GM23338 (cell line): ENCODE results near the gene UGCG. TPM values are rescaled to one million over a fixed set of nuclear protein-coding genes. Genes with fewer than 3 reads are reported as not detected.

Experiments
- ATAC-seq: fragments of 200-7000 bp; cut with Tn5 transposase; 3 replicates; pipeline ENCODE4 v1.9.1; 2020
- DNase-seq: peaks from one replicate; pipeline ENCODE4 v3.0.0-alpha.2; 2015; ENCODE audit warnings: low spot score
- H2AFZ ChIP-seq: fragments of 200-600 bp; sonication (generic); 2 replicates; pipeline ENCODE4 v1.8.0; 2016; ENCODE audit warnings: antibody characterized with exemption, mild to moderate bottlenecking, moderate library complexity
- H3F3A ChIP-seq: fragments of 200-600 bp; sonication (generic); replicated peaks from 2 replicates; pipeline ENCODE4 v1.8.0; 2017; ENCODE audit warnings: antibody characterized with exemption, mixed run types, low read depth
- H3K27ac ChIP-seq: fragments of 200-600 bp; sonication (generic); 2 replicates; pipeline ENCODE4 v1.6.1; 2016; ENCODE audit warnings: low read depth
- H3K27me3 ChIP-seq: fragments of 200-600 bp; sonication (generic); 2 replicates; pipeline ENCODE4 v1.8.0; 2016; ENCODE audit warnings: mild to moderate bottlenecking, mixed run types, moderate library complexity; ENCODE audit not compliant: insufficient read depth
- H3K36me3 ChIP-seq: fragments of 200-600 bp; sonication (generic); 2 replicates; pipeline ENCODE4 v1.8.0; 2016; ENCODE audit warnings: mild to moderate bottlenecking; ENCODE audit not compliant: insufficient read depth
- H3K4me1 ChIP-seq: fragments of 200-600 bp; sonication (generic); 2 replicates; pipeline ENCODE4 v1.8.0; 2016; ENCODE audit warnings: mild to moderate bottlenecking, moderate library complexity; ENCODE audit not compliant: insufficient read depth
- H3K4me2 ChIP-seq: fragments of 200-600 bp; sonication (generic); 2 replicates; pipeline ENCODE4 v1.7.1; 2017; ENCODE audit warnings: mixed run types
- H3K4me3 ChIP-seq: fragments of 200-600 bp; sonication (generic); 2 replicates; pipeline ENCODE4 v1.6.1; 2016; ENCODE audit warnings: mixed run types
- H3K79me2 ChIP-seq: fragments of 200-600 bp; sonication (generic); replicated peaks from 2 replicates; pipeline ENCODE4 v1.8.0; 2017; ENCODE audit warnings: mild to moderate bottlenecking; ENCODE audit not compliant: insufficient read depth
- H3K9me2 ChIP-seq: fragments of 200-600 bp; sonication (generic); 2 replicates; pipeline ENCODE4 v1.8.0; 2017; ENCODE audit not compliant: insufficient read depth
- H4K20me1 ChIP-seq: fragments of 200-600 bp; sonication (generic); replicated peaks from 2 replicates; pipeline ENCODE4 v1.8.0; 2017; ENCODE audit warnings: mild to moderate bottlenecking; ENCODE audit not compliant: insufficient read depth
- H3K27ac Mint-ChIP-seq: 2 replicates; pipeline ENCODE4 v1.8.0; 2020; ENCODE audit warnings: inconsistent platforms, mild to moderate bottlenecking, moderate library complexity, mixed read lengths
- H3K27me3 Mint-ChIP-seq: 3 replicates; pipeline ENCODE4 v1.8.0; 2022; ENCODE audit warnings: low read depth, mild to moderate bottlenecking, moderate library complexity, mixed read lengths, inconsistent platforms; ENCODE audit not compliant: insufficient read depth, poor library complexity
- H3K36me3 Mint-ChIP-seq: 3 replicates; pipeline ENCODE4 v1.8.0; 2021; ENCODE audit warnings: low read depth, mild to moderate bottlenecking, inconsistent platforms, moderate library complexity, mixed read lengths
- H3K4me1 Mint-ChIP-seq: 3 replicates; pipeline ENCODE4 v1.8.0; 2020; ENCODE audit warnings: mild to moderate bottlenecking, inconsistent platforms, mixed read lengths
- H3K4me3 Mint-ChIP-seq: 3 replicates; pipeline ENCODE4 v1.8.0; 2021; ENCODE audit warnings: moderate library complexity, mild to moderate bottlenecking, inconsistent platforms, mixed read lengths
- H3K9me3 Mint-ChIP-seq: 3 replicates; pipeline ENCODE4 v1.8.0; 2020; ENCODE audit warnings: moderate library complexity, mild to moderate bottlenecking, inconsistent platforms, mixed read lengths
- CREB1 ChIP-seq: fragments of 250-450 bp; sonication (Bioruptor Pico); IDR thresholded peaks from 2 replicates; pipeline ENCODE4 v1.5.0; 2020; ENCODE audit warnings: low read depth, mild to moderate bottlenecking, moderate library complexity
- EZH2 ChIP-seq: fragments of 200-600 bp; sonication (generic); IDR thresholded peaks from one replicate; pipeline ENCODE4 v1.8.0; 2017; ENCODE audit warnings: antibody characterized with exemption, mild to moderate bottlenecking, low read depth; ENCODE audit not compliant: unreplicated experiment
- REST ChIP-seq: IDR thresholded peaks from one replicate; pipeline ENCODE4 v1.6.1; 2018; ENCODE audit warnings: antibody characterized with exemption; ENCODE audit not compliant: unreplicated experiment
- ZNF114 ChIP-seq: fragments of 250-450 bp; sonication (Bioruptor Pico); IDR thresholded peaks from 2 replicates; pipeline ENCODE4 v1.5.0; 2020; ENCODE audit warnings: mild to moderate bottlenecking, moderate library complexity
- polyA plus RNA-seq: library from polyadenylated mRNA; unstranded; fragments of >200 nt; fragmentation: Nextera tagmentation; extraction: Ambion mirVana; gene quantifications from 2 replicates; pipeline ENCODE4 v1.2.1, GENCODE V29; 2016
- total RNA-seq: library from RNA; depleted of rRNA; stranded (reverse); fragments of >200 nt; shearing (Covaris generic); gene quantifications from 2 replicates; pipeline ENCODE4 v1.2.3, GENCODE V29; 2014
- TF ChIP-seq, protein P1 (sequence below): fragments of 250-450 bp; sonication (Bioruptor Pico); IDR thresholded peaks from 2 replicates; pipeline ENCODE4 v1.5.0; 2020; ENCODE audit warnings: mild to moderate bottlenecking, moderate library complexity
- TF ChIP-seq, protein P2 (sequence below), 2 experiments: fragments of 200-600 bp in 1 of 2; sonication (generic) in 1 of 2; conservative IDR thresholded peaks; 2 replicates each; pipeline versions ENCODE4 v1.5.1 to v1.6.1; 2016 to 2017; ENCODE audit warnings: antibody characterized with exemption in 2 of 2, low read depth in 2 of 2, mild to moderate bottlenecking in 2 of 2, moderate library complexity in 1 of 2

The UGCG gene
- total and polyA plus RNA-seq, 2 experiments from 2014 or later, result 30.4 to 44.9 TPM

DNA sequence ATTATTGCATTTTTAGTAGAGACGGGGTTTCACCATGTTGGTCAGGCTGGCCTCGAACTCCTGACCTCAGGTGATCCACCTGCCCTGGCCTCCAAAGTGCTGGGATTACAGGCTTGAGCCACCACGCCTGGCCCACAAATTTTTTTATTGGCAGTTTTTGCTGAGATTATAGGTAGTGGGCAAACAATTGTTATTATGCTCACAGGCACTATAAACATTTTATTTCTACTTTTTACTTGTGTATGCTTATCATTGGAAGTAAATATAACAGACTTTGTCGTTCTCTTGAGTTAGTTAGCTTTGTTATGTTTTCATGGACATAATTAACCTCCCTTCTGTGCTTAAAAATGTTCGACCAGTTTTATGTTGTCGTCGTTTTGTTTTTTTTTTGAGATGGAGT is 23.9 kb downstream of the UGCG start:
- ATAC-seq (no peak), DNase-seq (no peak)
- Histone ChIP-seq H3K4me2 (no peak overlapping the region), H3K9me2 (no peaks in the 10 kb centered on the region), H3K36me3 (no peaks in the 10 kb centered on the region), H3K4me1 (no peaks in the 10 kb centered on the region), H3F3A (no peaks in the 10 kb centered on the region), H3K27me3 (no peaks in the 10 kb centered on the region), H3K27ac (no peak overlapping the region), H3K4me3 (no peak overlapping the region), H4K20me1 (peaks cover 12% of the 10 kb centered on the region), H2AFZ (no peak overlapping the region), H3K79me2 (peaks cover 68% of the 10 kb centered on the region)
- Mint-ChIP-seq H3K4me1 (no peaks in the 10 kb centered on the region), H3K9me3 (no peaks in the 10 kb centered on the region), H3K27ac (no peak overlapping the region), H3K36me3 (peaks cover 13% of the 10 kb centered on the region; the same call in 2 of the 3 replicates), H3K27me3 (no peaks in the 10 kb centered on the region), H3K4me3 (no peak overlapping the region)
- TF ChIP-seq, protein P1, sequence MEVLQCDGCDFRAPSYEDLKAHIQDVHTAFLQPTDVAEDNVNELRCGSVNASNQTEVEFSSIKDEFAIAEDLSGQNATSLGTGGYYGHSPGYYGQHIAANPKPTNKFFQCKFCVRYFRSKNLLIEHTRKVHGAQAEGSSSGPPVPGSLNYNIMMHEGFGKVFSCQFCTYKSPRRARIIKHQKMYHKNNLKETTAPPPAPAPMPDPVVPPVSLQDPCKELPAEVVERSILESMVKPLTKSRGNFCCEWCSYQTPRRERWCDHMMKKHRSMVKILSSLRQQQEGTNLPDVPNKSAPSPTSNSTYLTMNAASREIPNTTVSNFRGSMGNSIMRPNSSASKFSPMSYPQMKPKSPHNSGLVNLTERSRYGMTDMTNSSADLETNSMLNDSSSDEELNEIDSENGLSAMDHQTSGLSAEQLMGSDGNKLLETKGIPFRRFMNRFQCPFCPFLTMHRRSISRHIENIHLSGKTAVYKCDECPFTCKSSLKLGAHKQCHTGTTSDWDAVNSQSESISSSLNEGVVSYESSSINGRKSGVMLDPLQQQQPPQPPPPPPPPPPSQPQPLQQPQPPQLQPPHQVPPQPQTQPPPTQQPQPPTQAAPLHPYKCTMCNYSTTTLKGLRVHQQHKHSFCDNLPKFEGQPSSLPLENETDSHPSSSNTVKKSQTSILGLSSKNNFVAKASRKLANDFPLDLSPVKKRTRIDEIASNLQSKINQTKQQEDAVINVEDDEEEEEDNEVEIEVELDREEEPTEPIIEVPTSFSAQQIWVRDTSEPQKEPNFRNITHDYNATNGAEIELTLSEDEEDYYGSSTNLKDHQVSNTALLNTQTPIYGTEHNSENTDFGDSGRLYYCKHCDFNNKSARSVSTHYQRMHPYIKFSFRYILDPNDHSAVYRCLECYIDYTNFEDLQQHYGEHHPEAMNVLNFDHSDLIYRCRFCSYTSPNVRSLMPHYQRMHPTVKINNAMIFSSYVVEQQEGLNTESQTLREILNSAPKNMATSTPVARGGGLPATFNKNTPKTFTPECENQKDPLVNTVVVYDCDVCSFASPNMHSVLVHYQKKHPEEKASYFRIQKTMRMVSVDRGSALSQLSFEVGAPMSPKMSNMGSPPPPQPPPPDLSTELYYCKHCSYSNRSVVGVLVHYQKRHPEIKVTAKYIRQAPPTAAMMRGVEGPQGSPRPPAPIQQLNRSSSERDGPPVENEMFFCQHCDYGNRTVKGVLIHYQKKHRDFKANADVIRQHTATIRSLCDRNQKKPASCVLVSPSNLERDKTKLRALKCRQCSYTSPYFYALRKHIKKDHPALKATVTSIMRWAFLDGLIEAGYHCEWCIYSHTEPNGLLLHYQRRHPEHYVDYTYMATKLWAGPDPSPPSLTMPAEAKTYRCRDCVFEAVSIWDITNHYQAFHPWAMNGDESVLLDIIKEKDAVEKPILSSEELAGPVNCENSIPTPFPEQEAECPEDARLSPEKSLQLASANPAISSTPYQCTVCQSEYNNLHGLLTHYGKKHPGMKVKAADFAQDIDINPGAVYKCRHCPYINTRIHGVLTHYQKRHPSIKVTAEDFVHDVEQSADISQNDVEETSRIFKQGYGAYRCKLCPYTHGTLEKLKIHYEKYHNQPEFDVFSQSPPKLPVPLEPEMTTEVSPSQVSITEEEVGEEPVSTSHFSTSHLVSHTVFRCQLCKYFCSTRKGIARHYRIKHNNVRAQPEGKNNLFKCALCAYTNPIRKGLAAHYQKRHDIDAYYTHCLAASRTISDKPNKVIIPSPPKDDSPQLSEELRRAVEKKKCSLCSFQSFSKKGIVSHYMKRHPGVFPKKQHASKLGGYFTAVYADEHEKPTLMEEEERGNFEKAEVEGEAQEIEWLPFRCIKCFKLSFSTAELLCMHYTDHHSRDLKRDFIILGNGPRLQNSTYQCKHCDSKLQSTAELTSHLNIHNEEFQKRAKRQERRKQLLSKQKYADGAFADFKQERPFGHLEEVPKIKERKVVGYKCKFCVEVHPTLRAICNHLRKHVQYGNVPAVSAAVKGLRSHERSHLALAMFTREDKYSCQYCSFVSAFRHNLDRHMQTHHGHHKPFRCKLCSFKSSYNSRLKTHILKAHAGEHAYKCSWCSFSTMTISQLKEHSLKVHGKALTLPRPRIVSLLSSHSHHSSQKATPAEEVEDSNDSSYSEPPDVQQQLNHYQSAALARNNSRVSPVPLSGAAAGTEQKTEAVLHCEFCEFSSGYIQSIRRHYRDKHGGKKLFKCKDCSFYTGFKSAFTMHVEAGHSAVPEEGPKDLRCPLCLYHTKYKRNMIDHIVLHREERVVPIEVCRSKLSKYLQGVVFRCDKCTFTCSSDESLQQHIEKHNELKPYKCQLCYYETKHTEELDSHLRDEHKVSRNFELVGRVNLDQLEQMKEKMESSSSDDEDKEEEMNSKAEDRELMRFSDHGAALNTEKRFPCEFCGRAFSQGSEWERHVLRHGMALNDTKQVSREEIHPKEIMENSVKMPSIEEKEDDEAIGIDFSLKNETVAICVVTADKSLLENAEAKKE (CRISPR knock-in tag), result no peak
- TF ChIP-seq ZNF114 (CRISPR knock-in tag) (no peak), EZH2 (no peak), CREB1 (no peak)

DNA sequence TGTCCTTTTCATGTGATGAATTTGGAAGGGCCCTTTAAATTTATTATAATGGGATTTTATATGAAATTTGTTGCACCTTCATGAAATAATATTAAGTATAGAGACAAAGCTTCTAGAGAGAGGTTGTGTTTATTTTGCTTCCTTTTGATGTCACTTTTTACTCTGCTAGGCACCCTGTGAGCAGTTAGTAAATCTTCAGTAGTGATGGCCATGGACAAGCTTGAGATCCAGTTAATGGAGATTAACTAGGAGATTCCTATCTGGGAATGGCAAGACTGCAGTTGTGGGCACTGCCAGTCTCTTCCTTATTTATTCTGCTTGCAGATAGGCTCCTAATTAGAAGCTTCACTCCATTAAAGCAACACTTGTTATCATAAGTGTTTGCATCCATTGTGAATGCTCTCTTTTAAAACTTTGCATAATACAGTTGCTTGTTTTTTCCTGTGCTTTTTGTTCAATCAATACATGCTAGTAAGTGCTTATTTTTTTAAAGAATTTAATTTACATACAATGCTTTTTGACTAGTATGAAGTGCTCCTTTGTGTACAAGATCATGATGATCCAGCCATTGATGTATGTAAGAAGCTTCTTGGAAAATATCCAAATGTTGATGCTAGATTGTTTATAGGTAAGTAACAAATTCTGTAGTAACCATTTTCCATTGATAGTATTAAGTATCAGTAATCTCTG is 25.9 kb downstream of the UGCG start:
- no peak overlapping the region for H3K27ac ChIP-seq
- TF ChIP-seq, protein P2, sequence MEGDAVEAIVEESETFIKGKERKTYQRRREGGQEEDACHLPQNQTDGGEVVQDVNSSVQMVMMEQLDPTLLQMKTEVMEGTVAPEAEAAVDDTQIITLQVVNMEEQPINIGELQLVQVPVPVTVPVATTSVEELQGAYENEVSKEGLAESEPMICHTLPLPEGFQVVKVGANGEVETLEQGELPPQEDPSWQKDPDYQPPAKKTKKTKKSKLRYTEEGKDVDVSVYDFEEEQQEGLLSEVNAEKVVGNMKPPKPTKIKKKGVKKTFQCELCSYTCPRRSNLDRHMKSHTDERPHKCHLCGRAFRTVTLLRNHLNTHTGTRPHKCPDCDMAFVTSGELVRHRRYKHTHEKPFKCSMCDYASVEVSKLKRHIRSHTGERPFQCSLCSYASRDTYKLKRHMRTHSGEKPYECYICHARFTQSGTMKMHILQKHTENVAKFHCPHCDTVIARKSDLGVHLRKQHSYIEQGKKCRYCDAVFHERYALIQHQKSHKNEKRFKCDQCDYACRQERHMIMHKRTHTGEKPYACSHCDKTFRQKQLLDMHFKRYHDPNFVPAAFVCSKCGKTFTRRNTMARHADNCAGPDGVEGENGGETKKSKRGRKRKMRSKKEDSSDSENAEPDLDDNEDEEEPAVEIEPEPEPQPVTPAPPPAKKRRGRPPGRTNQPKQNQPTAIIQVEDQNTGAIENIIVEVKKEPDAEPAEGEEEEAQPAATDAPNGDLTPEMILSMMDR (conservative IDR thresholded peaks at IDR 0.05; ENCODE audit: low read depth in 2 of 2), result no peak
- no peak for TF ChIP-seq REST
- no peaks in the 10 kb centered on the region for H3F3A ChIP-seq
- ATAC-seq, result no peak
- no peaks in the 10 kb centered on the region for H3K4me1 ChIP-seq
- no peaks in the 10 kb centered on the region for H3K27me3 ChIP-seq
- H3K36me3 ChIP-seq, result no peaks in the 10 kb centered on the region
- no peak overlapping the region for H2AFZ ChIP-seq
- no peak overlapping the region for H3K4me2 ChIP-seq
- no peaks in the 10 kb centered on the region for H3K9me2 ChIP-seq
- Mint-ChIP-seq H3K27ac (no peak overlapping the region), H3K27me3 (no peaks in the 10 kb centered on the region), H3K36me3 (peaks cover 13% of the 10 kb centered on the region; the same call in 2 of the 3 replicates), H3K4me1 (no peaks in the 10 kb centered on the region), H3K4me3 (no peak overlapping the region), H3K9me3 (no peaks in the 10 kb centered on the region)
- no peak overlapping the region for H3K4me3 ChIP-seq
- peaks cover 50% of the 10 kb centered on the region for H3K79me2 ChIP-seq
- peaks cover 2% of the 10 kb centered on the region; the same call in 1 of the 2 replicates for H4K20me1 ChIP-seq
- DNase-seq, result no peak
